HG03175 (cell line): Measurements from ENCODE around the gene KCNQ5.
"Not testable (repeated sequence)": the region's sequence is repeated elsewhere in the genome, so short reads cannot be mapped to it uniquely, and the experiment has no call there.

ENCODE experiments used
- ATAC-seq: cut with Tn5 transposase; IDR thresholded peaks from one replicate; pipeline ENCODE4 v1.9.1; 2021; ENCODE audit warnings: mild to moderate bottlenecking, moderate library complexity; ENCODE audit not compliant: unreplicated experiment

Gene KCNQ5

DNA sequence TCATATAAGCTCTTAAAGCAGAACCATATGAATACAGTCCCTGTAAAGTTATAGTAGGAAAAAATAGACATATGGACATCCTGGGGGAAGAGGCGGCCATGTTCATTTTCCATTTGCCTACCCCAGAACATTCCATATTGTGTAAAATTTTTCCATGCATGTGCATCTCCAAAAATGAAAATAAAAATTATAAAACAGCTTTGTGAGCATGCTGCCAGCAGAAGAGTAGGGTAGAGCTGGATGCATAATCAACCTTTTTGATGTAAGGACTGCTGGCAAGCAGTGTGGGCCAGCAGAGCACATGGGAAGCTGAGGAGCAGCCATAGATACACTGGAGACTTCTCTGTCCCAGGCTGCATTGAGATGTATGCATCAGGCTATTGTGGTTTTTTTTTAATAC lies 271.0 kb downstream of the KCNQ5 start:
- no peak for ATAC-seq

GRCh38 chr6:72894091-72894490 lies 272.2 kb downstream of the KCNQ5 start:
- no peak for ATAC-seq

- not testable (repeated sequence) for ATAC-seq
Measured at GRCh38 chr6:72898313-72898712, 276.4 kb downstream of the KCNQ5 start.

- no peak for ATAC-seq
Measured at GRCh38 chr6:72905705-72906478, 284.0 kb downstream of the KCNQ5 start.

GRCh38 chr6:72911463-72912155 lies 289.7 kb downstream of the KCNQ5 start:
- ATAC-seq, result no peak

- ATAC-seq, result no peak
Measured at GRCh38 chr6:72913797-72914196, 291.9 kb downstream of the KCNQ5 start.

DNA sequence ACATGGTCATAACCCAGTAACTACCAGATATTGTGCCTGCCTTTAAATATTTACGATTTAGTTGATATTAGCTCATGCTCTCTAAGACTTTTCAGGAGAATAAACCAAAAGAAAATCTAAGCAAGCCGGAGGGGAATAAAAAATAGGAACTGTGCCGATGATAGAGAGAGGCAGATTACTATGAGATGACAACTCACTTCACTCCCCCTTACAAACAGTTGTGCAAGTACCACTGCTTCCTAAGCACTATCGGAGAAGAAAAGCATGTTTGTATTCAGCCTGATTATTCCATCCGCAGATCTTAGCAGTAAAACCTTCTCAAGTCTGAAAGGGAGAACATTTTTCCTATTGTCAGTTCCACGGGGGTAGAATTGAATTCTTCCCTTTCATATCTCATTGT lies 294.4 kb downstream of the KCNQ5 start:
- ATAC-seq, result no peak

- no peak for ATAC-seq
Measured at GRCh38 chr6:72916906-72917305, 295.0 kb downstream of the KCNQ5 start.

DNA sequence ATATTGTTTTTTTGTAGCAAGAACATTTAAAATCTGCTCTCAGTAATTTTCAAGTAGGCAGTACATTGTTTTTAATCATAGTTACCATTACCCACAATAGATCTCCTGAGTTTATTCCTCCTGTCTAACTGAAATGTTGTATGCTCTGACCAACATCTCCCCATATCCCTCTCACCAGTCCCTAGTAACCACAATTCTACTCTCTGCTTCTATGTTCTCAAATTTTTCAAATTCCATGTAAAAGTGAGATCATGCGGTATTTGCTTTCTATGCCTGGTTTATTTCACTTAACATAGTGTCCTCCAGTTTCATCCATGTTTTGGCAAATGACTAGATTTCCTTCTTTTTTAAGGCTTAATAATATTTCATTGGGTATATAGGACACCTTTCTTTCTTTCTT lies 300.5 kb downstream of the KCNQ5 start:
- no peak for ATAC-seq

DNA sequence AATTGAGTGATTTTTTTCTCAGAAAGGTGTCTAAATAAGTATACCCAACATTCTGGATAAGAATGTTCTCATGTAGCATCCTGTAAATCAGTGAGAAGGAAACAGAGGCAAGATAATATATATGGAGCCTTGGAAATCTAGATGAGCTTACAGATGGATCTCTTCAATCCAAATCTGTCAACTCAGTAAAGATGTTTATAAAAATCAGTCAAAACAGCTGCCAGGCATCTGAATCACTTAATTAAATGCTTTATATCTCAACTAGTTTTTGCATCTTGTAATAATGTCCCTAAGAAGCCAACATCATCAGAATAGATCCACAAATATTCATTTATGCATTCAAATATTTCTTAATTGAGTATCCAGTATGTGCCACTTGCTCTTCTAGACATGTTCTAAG lies 303.3 kb downstream of the KCNQ5 start:
- no peak for ATAC-seq

- ATAC-seq, result no peak
Measured at GRCh38 chr6:72930556-72931132, 308.8 kb downstream of the KCNQ5 start.

DNA sequence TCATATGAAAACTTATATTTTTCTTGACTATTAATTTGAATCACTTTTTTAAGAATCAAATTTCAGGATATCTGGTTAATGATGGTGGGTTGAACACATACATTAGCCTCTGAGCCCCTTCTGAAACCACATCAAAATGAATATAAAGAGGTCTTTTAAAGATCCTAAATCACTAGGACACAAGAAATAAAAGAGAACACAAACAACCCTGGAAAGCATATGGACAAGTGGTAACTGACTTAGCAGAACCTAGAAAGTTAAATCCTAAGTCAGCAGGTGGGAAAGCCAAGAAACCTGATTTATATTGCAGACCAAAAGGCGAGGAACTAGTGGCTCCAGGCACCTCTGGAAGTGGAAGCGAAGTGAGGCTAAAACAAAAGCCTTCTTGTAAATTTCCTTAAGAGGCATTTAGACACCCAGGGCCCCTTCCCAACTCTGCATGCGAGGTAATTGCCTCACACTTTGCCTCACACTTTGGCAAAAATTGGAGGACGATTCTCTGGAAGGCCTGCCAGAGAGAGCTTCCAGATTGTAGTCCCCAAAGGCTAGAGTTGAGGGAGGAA lies 309.5 kb downstream of the KCNQ5 start:
- no peak for ATAC-seq

DNA sequence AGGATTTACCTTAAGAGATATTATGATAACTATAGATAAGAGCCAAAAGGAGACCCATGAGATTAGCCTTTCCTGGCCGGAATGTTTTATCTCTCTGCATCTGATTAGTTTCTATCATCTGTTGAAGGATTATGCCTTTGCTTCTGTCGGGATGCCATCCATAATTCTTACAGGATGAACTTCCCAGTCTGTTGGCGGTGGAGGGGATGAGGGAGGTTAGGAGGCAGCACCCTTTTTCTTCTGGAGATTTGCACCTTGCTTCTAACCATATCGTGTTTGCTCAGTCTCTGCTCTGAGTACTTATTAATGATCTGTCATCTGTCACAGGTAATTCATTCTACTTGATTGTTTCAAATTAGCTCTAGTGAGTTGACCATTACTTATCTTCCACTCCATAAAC lies 311.4 kb downstream of the KCNQ5 start:
- no peak for ATAC-seq

- no peak for ATAC-seq
Measured at GRCh38 chr6:72936766-72937559, 315.1 kb downstream of the KCNQ5 start.

GRCh38 chr6:72938104-72938503 lies 316.2 kb downstream of the KCNQ5 start:
- ATAC-seq, result no peak

DNA sequence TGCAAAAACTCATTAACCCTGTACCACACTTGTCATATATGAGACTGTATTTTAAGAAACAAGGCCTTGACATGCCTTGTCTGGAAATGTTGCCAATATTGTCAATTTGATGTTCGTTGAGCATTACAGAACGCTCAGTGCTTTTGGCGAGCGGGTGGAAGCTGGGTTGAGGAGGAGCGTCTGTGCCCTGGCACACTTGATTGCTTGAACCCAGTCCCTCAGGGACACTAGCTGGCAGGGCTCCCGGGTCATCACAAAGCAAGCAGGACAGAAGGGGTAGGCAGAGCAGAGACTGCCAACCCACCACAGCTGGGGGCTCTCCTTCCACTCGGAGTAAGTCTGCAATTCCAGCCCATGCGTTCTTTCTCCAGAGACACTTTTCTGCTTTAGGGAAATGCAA lies 317.1 kb downstream of the KCNQ5 start:
- no peak for ATAC-seq

DNA sequence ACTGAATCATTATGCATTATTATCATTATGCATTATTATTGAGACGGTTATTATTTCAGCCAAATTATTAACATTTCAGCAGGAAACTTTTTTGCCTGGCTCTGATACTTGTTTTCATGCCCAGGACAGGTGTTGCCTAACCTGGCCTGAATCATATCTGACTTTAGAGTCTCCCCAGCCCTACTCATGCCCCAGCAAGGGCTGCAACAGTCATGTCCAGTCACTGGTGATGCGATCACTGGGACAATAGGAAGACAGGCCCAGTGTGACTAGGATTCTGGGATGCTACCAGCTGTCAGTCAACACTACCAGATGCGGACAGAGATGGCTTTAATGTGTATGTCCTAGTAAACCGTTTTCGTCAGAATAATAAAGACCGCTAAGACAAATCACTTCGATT lies 318.4 kb downstream of the KCNQ5 start:
- ATAC-seq, result no peak

DNA sequence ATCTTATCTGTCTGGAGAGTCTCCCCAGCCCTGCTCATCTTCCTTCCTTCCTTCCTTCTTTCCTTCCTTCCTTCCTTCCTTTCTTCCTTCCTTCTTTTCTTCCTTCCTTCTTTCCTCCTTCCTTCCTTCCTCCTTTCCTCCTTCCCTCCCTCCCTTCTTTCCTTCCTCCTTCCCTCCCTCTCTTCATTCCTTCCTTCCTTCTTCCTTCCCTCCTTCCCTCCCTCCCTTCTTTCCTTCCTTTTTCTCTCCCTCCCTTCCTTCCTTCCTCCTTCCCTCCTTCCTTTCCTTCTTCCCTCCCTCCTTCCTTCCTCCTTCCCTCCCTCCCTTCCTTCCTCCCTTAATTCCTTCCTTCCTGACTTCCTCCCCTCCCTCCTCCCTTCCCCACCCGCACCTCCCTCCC lies 319.4 kb downstream of the KCNQ5 start:
- no peak for ATAC-seq

DNA sequence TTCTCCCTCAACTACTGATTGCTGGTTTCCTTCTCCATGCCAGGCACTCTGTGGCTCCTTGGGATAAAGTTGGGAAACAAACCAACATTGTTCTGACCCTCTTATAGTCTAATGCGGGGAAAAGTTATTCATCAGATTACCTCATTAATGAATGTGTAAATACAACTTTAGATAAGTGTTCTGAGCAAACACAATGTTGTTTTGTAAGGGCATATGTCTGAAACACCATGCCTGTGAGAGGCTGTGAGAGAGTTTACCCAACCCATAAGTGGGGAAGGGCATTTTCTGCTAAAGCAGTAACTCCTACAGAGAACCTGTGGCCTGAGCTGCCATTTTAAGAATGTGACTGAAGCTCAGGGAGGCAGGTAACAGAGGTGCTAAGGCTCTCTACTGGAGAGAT lies 319.9 kb downstream of the KCNQ5 start:
- ATAC-seq, result no peak

GRCh38 chr6:72943699-72944098 lies 321.8 kb downstream of the KCNQ5 start:
- ATAC-seq, result no peak

GRCh38 chr6:72944660-72945059 lies 322.8 kb downstream of the KCNQ5 start:
- no peak for ATAC-seq
